GM10266 (cell line): ENCODE results near the gene RPLP2.

Experiments
- DNase-seq: peaks from one replicate; pipeline ENCODE4 v3.0.0; 2012; ENCODE audit errors: extremely low spot score
- CTCF ChIP-seq: IDR thresholded peaks from 2 replicates; pipeline ENCODE4 v1.5.1; 2012; ENCODE audit warnings: mild to moderate bottlenecking, low read depth; ENCODE audit not compliant: control insufficient read depth, insufficient read depth; ENCODE audit errors: missing control alignments

The RPLP2 gene

GRCh38 chr11:844693-845644 lies 35.2 kb downstream of the RPLP2 start:
- no peak for TF ChIP-seq CTCF
- DNase-seq = peak; percentile 82

- no peak for DNase-seq
- TF ChIP-seq CTCF = no peak
Measured at GRCh38 chr11:845872-846495, 36.2 kb downstream of the RPLP2 start.

- TF ChIP-seq CTCF = no peak
- DNase-seq = no peak
Measured at GRCh38 chr11:846496-847098, 36.8 kb downstream of the RPLP2 start.

- no peak for DNase-seq
- TF ChIP-seq CTCF = no peak
Measured at GRCh38 chr11:847876-848275, 38.1 kb downstream of the RPLP2 start.

- DNase-seq = peak; percentile 92
- TF ChIP-seq CTCF = peak; percentile 89
Measured at GRCh38 chr11:848380-848931, 38.7 kb downstream of the RPLP2 start.

GRCh38 chr11:849104-849824 lies 39.5 kb downstream of the RPLP2 start:
- no peak for TF ChIP-seq CTCF
- DNase-seq = peak; percentile 87
